ENCODE measurements around the gene CYTH1.

CYTH1 gene

DNA sequence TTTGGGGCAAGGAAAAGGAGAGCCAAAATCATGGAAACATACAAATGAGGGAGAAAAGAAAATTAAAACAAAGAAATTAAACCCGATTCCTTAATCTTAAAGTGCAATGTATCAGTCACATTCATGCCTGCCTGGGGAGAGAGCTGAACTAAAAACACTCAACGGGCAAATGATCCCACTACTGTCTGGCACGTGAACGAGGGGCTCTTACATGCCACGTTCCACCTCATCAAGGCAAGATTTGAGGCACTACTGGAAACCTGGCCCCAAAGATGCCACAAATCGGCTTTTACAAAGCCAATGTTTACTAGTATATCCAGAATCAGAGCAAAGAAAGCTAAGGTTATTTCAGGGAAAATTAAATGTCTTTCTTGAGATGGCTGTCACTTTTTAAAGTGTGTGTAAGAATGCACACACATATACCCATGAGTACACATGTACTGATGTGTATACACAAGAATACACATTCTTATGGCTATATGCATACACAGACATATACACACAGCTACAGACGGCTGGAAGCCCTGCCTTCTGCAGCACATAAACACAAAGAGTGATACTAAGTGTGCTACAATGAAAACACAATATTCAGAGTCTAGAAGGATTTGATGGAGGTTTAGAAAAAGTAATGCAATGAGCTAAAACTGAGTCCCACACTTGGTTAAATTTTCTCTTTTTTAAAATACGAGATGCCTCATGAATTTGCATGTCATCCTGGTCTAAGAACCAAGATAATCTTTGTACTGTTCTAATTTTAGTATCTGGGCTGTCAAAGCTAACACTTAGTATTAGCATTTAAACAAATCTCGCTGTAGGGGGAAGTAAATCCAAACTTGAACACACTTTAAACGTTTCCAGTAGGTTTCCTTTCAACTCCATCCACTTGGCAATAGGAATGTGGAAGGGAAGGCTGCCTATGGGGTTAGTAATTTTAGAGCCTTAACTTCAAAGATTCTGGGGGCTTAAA is 85.8 kb downstream of the CYTH1 start:
- DNase-seq (ENCODE audit: extremely low read depth, low read depth): no peak
- TF ChIP-seq, protein P1, sequence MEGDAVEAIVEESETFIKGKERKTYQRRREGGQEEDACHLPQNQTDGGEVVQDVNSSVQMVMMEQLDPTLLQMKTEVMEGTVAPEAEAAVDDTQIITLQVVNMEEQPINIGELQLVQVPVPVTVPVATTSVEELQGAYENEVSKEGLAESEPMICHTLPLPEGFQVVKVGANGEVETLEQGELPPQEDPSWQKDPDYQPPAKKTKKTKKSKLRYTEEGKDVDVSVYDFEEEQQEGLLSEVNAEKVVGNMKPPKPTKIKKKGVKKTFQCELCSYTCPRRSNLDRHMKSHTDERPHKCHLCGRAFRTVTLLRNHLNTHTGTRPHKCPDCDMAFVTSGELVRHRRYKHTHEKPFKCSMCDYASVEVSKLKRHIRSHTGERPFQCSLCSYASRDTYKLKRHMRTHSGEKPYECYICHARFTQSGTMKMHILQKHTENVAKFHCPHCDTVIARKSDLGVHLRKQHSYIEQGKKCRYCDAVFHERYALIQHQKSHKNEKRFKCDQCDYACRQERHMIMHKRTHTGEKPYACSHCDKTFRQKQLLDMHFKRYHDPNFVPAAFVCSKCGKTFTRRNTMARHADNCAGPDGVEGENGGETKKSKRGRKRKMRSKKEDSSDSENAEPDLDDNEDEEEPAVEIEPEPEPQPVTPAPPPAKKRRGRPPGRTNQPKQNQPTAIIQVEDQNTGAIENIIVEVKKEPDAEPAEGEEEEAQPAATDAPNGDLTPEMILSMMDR (IDR thresholded peaks at IDR 0.05; ENCODE audit: low read depth, low read length): no peak

DNA sequence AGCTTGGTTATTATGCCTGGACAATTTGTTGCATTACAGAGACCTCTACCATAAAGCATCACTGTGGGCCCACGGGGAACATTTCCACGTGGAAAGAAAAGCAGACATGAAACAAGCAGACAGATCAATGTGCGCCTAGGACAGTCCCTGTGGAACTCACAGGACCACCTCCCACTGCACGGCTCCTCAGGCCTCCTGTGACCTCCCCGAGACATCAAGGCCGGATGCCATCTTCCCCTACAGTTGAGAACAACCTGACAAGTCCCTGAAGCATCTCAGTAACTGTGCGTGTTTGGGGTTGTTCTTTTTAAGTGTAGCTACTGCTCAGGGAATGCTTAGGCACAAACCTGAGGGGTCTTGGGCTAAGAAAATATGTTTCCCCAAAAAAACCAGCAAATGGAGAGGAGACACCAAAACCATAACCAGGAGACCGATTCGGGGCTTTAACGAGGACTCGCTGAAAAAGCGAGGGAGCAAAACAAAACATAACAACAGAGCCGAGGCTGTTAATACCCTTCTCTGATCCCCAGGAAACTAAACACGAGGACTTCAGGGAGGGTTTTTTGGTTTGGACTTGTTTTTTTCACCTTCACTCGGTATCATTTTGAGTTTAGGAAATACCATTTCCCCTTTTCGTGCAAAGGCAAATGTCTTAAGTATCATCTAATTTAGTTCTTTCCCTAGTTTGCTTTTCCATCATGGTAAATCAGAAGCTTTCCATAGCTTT is 87.1 kb downstream of the CYTH1 start:
- TF ChIP-seq, protein P1 (IDR thresholded peaks at IDR 0.05; ENCODE audit: low read depth, low read length): no peak
- no peak for DNase-seq (ENCODE audit: extremely low read depth, low read depth)

DNA sequence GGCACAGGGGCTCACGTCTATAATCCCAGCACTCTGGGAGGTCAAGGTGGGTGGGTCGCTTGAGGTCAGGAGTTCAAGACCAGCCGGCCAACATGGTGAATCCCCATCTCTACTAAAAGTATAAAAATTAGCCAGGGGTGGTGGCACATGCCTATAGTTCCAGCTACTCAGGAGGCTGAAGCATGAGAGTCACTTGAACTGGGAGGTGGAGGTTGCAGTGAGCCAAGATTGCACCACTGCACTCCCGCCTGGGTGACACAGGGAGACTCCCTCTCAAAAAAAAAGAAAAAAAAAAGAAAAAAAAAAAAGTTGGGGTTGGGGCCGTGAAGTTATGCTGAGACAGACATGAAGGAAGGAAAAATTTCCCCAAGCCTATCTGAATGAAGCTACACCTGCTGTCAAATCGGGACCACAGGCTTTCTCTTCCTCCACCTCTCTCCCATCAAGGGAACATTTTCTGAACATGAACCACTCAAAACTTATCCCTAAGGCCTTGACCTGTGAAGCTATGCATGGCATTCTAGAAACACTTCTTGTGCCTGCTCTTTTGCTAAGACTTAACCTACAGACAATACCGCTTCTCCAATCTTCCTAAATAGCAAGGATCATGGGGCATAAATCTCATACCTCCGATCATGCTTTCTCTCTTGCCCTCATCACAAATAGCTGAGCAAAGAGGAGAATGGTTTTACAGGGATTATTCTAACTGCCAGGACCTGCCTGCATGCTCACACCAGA is 88.6 kb downstream of the CYTH1 start:
- TF ChIP-seq, protein P1 (IDR thresholded peaks at IDR 0.05; ENCODE audit: low read depth, low read length): no peak
- DNase-seq (ENCODE audit: extremely low read depth, low read depth): no peak

DNA sequence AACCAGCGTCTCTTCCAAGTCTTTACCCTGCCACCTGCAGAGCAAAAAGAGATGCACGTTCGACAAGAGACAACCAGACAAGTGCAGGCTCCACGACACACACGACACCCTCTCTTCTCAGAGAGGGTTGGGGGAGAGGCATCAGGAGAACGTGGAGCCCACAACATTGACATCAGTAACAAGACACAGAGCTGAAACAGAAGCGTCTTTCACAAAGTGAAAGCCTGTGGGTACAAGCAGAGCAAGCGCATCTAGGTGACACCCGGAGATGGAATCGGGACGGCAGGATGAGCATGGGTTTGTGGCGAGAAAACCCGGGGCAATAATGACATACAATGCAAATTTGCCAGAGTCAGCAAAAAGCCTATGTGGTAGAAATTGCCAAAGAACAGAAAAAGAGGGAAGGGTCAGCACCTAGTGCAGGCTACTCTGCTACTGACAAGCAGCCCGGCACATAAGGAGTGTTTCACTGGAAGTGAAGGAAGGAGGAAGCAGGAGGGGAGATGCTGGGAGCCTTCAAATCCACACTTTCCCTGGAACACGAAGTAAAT is 89.5 kb downstream of the CYTH1 start:
- TF ChIP-seq, protein P1 (IDR thresholded peaks at IDR 0.05; ENCODE audit: low read depth, low read length): no peak
- DNase-seq (ENCODE audit: extremely low read depth, low read depth): no peak

DNA sequence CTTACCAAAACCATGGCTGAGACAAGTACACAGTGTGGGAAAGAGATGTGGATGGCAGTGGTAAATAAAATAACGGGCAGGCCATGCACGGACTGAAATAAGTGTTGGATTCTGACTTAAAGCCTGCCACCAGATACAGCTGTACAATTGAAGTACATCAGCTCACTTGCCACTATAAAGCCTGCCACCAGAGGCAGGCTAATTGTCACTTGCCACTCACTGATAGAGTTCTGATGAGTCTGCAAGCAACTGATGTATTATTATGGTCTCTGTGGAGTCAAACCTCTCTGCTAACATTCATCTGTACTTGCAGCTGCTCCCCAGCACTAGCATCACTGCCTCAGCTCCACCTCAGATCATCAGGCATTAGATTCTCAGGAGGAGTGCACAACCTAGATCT is 93.0 kb downstream of the CYTH1 start:
- TF ChIP-seq, protein P1 (IDR thresholded peaks at IDR 0.05; ENCODE audit: low read depth, low read length): no peak
- no peak for DNase-seq (ENCODE audit: extremely low read depth, low read depth)

DNA sequence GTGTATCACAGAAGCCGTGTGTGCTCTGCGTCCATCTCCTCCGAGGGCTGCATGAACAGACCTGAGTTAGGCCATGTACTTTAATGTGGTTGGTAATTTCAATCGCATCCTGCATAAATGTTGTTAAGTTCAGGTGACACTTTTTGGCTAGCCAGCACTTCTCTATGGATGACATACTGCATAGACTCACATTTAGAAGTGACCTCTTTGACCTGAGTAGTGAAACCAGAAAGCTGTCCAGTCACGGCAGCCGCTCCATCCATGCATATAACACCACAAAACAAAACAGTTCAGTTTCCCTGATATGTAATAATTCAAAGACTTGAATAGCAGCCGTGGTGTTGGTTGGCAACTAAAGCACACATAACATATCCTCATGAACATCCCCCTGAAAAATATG is 94.1 kb downstream of the CYTH1 start:
- TF ChIP-seq, protein P1 (IDR thresholded peaks at IDR 0.05; ENCODE audit: low read depth, low read length): no peak
- no peak for DNase-seq (ENCODE audit: extremely low read depth, low read depth)

Data from AG09319 (cell line).